ENCODE data around the gene CANT1.

The CANT1 gene

GRCh38 chr17:78974635-78975591 lies 34.7 kb downstream of the CANT1 start:
- no peak for TF ChIP-seq CTCF (IDR thresholded peaks at IDR 0.05)
- TF ChIP-seq ZFX (IDR thresholded peaks at IDR 0.05; ENCODE audit: borderline replicate concordance): no peak
- peak overlapping the region; percentile 93 for H3K27ac ChIP-seq

- H3K27ac ChIP-seq: no peak overlapping the region
- no peak for TF ChIP-seq ZFX (IDR thresholded peaks at IDR 0.05; ENCODE audit: borderline replicate concordance)
- TF ChIP-seq CTCF (IDR thresholded peaks at IDR 0.05): no peak
Measured at GRCh38 chr17:78973792-78974520, 35.6 kb downstream of the CANT1 start.

GRCh38 chr17:78973196-78973595 lies 36.4 kb downstream of the CANT1 start:
- no peak for TF ChIP-seq CTCF (IDR thresholded peaks at IDR 0.05)
- TF ChIP-seq ZFX (IDR thresholded peaks at IDR 0.05; ENCODE audit: borderline replicate concordance): no peak
- H3K27ac ChIP-seq: no peak overlapping the region

GRCh38 chr17:78972507-78973105 lies 37.0 kb downstream of the CANT1 start:
- no peak for TF ChIP-seq ZFX (IDR thresholded peaks at IDR 0.05; ENCODE audit: borderline replicate concordance)
- TF ChIP-seq CTCF (IDR thresholded peaks at IDR 0.05): no peak
- no peak overlapping the region for H3K27ac ChIP-seq

- H3K27ac ChIP-seq: no peak overlapping the region
- no peak for TF ChIP-seq ZFX (IDR thresholded peaks at IDR 0.05; ENCODE audit: borderline replicate concordance)
- TF ChIP-seq CTCF (IDR thresholded peaks at IDR 0.05): no peak
Measured at GRCh38 chr17:78971756-78972506, 37.6 kb downstream of the CANT1 start.

- TF ChIP-seq CTCF (IDR thresholded peaks at IDR 0.05) (peak; percentile 90), ZFX (IDR thresholded peaks at IDR 0.05; ENCODE audit: borderline replicate concordance) (no peak)
- no peak overlapping the region for H3K27ac ChIP-seq
Measured at GRCh38 chr17:78970834-78971755, 38.5 kb downstream of the CANT1 start.

All from 22Rv1 (cell line).